HL-60/S4 (cell line): ENCODE measurements around the gene NEXMIF.
"Not testable (repeated sequence)": the region's sequence is repeated elsewhere in the genome, so short reads cannot be mapped to it uniquely, and the experiment has no call there.

Experiments used
- in situ Hi-C: fragments of 300-500 bp; cut with MboI; formaldehyde crosslinking; loops from 2 replicates; pipeline ENCODE4 v1.14.3; 2022; ENCODE audit warnings: low sequenced_read_pairs

The NEXMIF gene

GRCh38 chrX:74925225-74926088 lies at the start of gene NEXMIF:
Gene NEXMIF, minus strand, starts transcription at chrX:74925452.
- in situ Hi-C loops = no loop called here

GRCh38 chrX:74961962-74962361 lies 36.7 kb upstream of the NEXMIF start:
- in situ Hi-C loops = not testable (repeated sequence)

- in situ Hi-C loops = no loop called here
Measured at GRCh38 chrX:74949717-74950116, 24.5 kb upstream of the NEXMIF start.

GRCh38 chrX:74940414-74940813 lies 15.2 kb upstream of the NEXMIF start:
- in situ Hi-C loops = no loop called here

GRCh38 chrX:74931214-74931613 lies 6.0 kb upstream of the NEXMIF start:
- in situ Hi-C loops = no loop called here

GRCh38 chrX:74924449-74925224 lies 615 bp downstream of the NEXMIF start:
- in situ Hi-C loops = no loop called here

GRCh38 chrX:74923942-74924448 lies 1.3 kb downstream of the NEXMIF start:
- in situ Hi-C loops = no loop called here

GRCh38 chrX:74922922-74923543 lies 2.2 kb downstream of the NEXMIF start:
- in situ Hi-C loops = no loop called here

GRCh38 chrX:74911494-74911893 lies 13.8 kb downstream of the NEXMIF start:
- in situ Hi-C loops = no loop called here

GRCh38 chrX:74906417-74906816 lies 18.8 kb downstream of the NEXMIF start:
- in situ Hi-C loops = no loop called here

GRCh38 chrX:74902806-74903205 lies 22.4 kb downstream of the NEXMIF start:
- in situ Hi-C loops = no loop called here

GRCh38 chrX:74892561-74892960 lies 32.7 kb downstream of the NEXMIF start:
- in situ Hi-C loops = no loop called here

GRCh38 chrX:74890676-74891430 lies 34.4 kb downstream of the NEXMIF start:
- in situ Hi-C loops = no loop called here

- in situ Hi-C loops = not testable (repeated sequence)
Measured at GRCh38 chrX:74882383-74882782, 42.9 kb downstream of the NEXMIF start.

- in situ Hi-C loops = no loop called here
Measured at GRCh38 chrX:74865725-74866124, 59.5 kb downstream of the NEXMIF start.

GRCh38 chrX:74853255-74853654 lies 72.0 kb downstream of the NEXMIF start:
- in situ Hi-C loops = no loop called here

- in situ Hi-C loops = no loop called here
Measured at GRCh38 chrX:74835566-74835965, 89.7 kb downstream of the NEXMIF start.

GRCh38 chrX:74819797-74820196 lies 105.5 kb downstream of the NEXMIF start:
- in situ Hi-C loops = not testable (repeated sequence)

- in situ Hi-C loops = no loop called here
Measured at GRCh38 chrX:74814681-74815080, 110.6 kb downstream of the NEXMIF start.

- in situ Hi-C loops = no loop called here
Measured at GRCh38 chrX:74804574-74804973, 120.7 kb downstream of the NEXMIF start.

GRCh38 chrX:74800062-74800461 lies 125.2 kb downstream of the NEXMIF start:
- in situ Hi-C loops = no loop called here
